GM12878 (cell line): ENCODE results near the gene COX15. TPM values are rescaled to one million over a fixed set of nuclear protein-coding genes. Genes with fewer than 3 reads are reported as not detected.

ENCODE experiments used
- ASH2L ChIP-seq: fragments of 300-600, 200-600 bp; sonication (generic); IDR thresholded peaks from 2 replicates; pipeline ENCODE4 v1.6.1; 2017; ENCODE audit warnings: low read depth, mild to moderate bottlenecking, borderline replicate concordance
- BACH1 ChIP-seq: fragments of 450-650 bp; IDR thresholded peaks from 2 replicates; pipeline ENCODE4 v1.6.1; 2017; ENCODE audit warnings: mild to moderate bottlenecking, borderline replicate concordance
- BMI1 ChIP-seq: fragments of 450-650 bp; IDR thresholded peaks from 2 replicates; pipeline ENCODE4 v1.6.1; 2016; ENCODE audit warnings: mild to moderate bottlenecking, moderate library complexity, borderline replicate concordance
- HDAC2 ChIP-seq: fragments of 200-600 bp; sonication (generic); IDR thresholded peaks from 2 replicates; pipeline ENCODE4 v1.6.1; 2017
- HSF1 ChIP-seq: fragments of 150-350 bp; IDR thresholded peaks from 2 replicates; pipeline ENCODE4 v1.6.1; 2014; ENCODE audit warnings: mild to moderate bottlenecking, low read depth, low read length
- IKZF2 ChIP-seq, 2 experiments: fragments of 450-650 bp; IDR thresholded peaks; 2 replicates each; pipeline ENCODE4 v1.6.1; 2017; ENCODE audit warnings: mild to moderate bottlenecking in 2 of 2, moderate library complexity in 2 of 2
- JUNB ChIP-seq: IDR thresholded peaks from 2 replicates; pipeline ENCODE4 v1.6.1; 2016; ENCODE audit warnings: antibody characterized with exemption, mild to moderate bottlenecking
- MEF2B ChIP-seq: fragments of 450-650 bp; IDR thresholded peaks from 2 replicates; pipeline ENCODE4 v1.6.1; 2018; ENCODE audit warnings: mild to moderate bottlenecking, moderate library complexity; ENCODE audit not compliant: partially characterized antibody, poor library complexity, severe bottlenecking
- MTA2 ChIP-seq: fragments of 450-650 bp; IDR thresholded peaks from 2 replicates; pipeline ENCODE4 v1.6.1; 2016; ENCODE audit warnings: low read depth, mild to moderate bottlenecking, moderate library complexity
- NBN ChIP-seq: fragments of 450-650 bp; IDR thresholded peaks from 2 replicates; pipeline ENCODE4 v1.6.1; 2016
- PAX8 ChIP-seq: fragments of 450-650 bp; IDR thresholded peaks from 2 replicates; pipeline ENCODE4 v1.6.1; 2017; ENCODE audit warnings: mild to moderate bottlenecking, moderate library complexity
- RELB ChIP-seq: fragments of 450-650 bp; IDR thresholded peaks from 2 replicates; pipeline ENCODE4 v1.6.1; 2017; ENCODE audit warnings: low read depth, mild to moderate bottlenecking, moderate library complexity
- RFX5 ChIP-seq: IDR thresholded peaks from 2 replicates; pipeline ENCODE4 v1.6.1; 2011; ENCODE audit warnings: low read depth, low read length, improper control_type of control experiment
- RUNX3 ChIP-seq: IDR thresholded peaks from 2 replicates; pipeline ENCODE4 v1.6.1; 2012; ENCODE audit warnings: low read length, inconsistent platforms
- SPI1 ChIP-seq: IDR thresholded peaks from 2 replicates; pipeline ENCODE4 v1.6.1; 2011; ENCODE audit warnings: low read depth, mild to moderate bottlenecking, low read length, moderate library complexity, borderline replicate concordance; ENCODE audit not compliant: insufficient read depth
- SUPT20H ChIP-seq: IDR thresholded peaks from 2 replicates; pipeline ENCODE4 v1.6.1; 2011; ENCODE audit warnings: low read depth, mild to moderate bottlenecking, low read length, moderate library complexity, borderline replicate concordance; ENCODE audit not compliant: control insufficient read depth
- TAF1 ChIP-seq: IDR thresholded peaks from 2 replicates; pipeline ENCODE4 v1.6.1; 2011; ENCODE audit warnings: mild to moderate bottlenecking, low read depth, low read length, borderline replicate concordance
- TARDBP ChIP-seq: IDR thresholded peaks from 2 replicates; pipeline ENCODE4 v1.6.1; 2016; ENCODE audit warnings: borderline replicate concordance
- ZBED1 ChIP-seq: IDR thresholded peaks from 2 replicates; pipeline ENCODE4 v1.6.1; 2016; ENCODE audit warnings: borderline replicate concordance
- ZNF24 ChIP-seq: fragments of 450-650 bp; IDR thresholded peaks from 2 replicates; pipeline ENCODE4 v1.6.1; 2017; ENCODE audit warnings: antibody characterized with exemption, mild to moderate bottlenecking
- ZNF622 ChIP-seq: fragments of 450-650 bp; IDR thresholded peaks from 2 replicates; pipeline ENCODE4 v1.6.1; 2017; ENCODE audit warnings: mild to moderate bottlenecking, inconsistent platforms
- polyA plus RNA-seq, 11 experiments: library from polyadenylated mRNA; depleted of rRNA in 4 of 11; unstranded in 6 of 11; stranded (reverse) in 5 of 11; fragments of >200 nt; fragmentation: Nextera tagmentation in 4 of 11; fragmentation: Illumina TruSeq in 1 of 11; extraction: Ambion mirVana in 4 of 11; extraction: Trizol in 1 of 11; gene quantifications; 1 replicate in 1 of 11; 2 replicates in 10 of 11; pipeline versions ENCODE4 v1.2.1 to v1.2.3, GENCODE V29; 2011 to 2016; ENCODE audit warnings: inconsistent platforms in 2 of 11, missing spikeins in 2 of 11, low read depth in 1 of 11
- total RNA-seq, 4 experiments: library from RNA; depleted of rRNA in 3 of 4; stranded (reverse); fragments of >200 nt in 3 of 4; fragmentation: Illumina TruSeq in 1 of 4; extraction: Trizol in 1 of 4; gene quantifications; 2 replicates each; pipeline versions ENCODE4 v1.2.1 to v1.2.3, GENCODE V29; 2013 to 2021
- TF ChIP-seq, protein P1 (sequence below): IDR thresholded peaks from 2 replicates; pipeline ENCODE4 v1.6.1; 2012; ENCODE audit warnings: improper control_type of control experiment, low read depth, low read length; ENCODE audit not compliant: insufficient replicate concordance

Gene COX15
- total and polyA plus RNA-seq, 10 of the 15 experiments (the other 5 are each of a cell fraction or from before 2014, with no cell fraction given): 30.2 to 50.7 (median 38.3) TPM

DNA sequence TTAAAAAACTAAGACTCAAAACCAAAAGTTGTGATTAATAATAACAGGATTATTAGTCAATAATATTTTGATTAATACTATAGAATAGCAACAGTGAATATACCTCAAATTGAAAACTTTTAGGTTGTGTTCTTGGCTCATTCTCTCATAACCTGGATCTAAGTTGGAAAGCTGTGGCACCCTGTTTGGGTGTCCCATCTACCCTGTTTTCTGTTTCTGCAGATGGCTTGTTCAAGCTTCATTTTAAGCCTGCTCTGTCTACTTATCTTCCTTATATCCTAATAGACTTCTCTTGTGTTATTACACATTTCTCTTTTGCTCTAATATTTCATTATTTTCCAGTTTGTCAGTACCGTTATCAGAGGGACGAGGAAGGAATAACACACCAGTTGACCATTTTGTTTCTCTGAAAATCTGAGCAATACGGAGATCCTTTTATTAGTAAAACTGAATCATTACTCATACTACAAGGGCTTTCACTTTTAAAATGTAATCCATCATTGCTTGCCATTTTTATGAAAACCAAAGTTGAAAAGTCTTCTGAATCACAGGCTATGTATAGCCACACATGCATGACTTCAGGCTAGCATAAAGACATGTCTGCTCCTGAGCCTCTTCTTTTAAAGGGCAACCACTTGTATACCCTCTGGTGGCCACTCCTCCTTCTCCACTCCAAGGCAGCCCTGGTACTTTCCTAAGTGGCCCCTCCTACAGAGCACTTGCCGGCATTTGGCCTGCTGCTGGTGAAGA lies 22.3 kb downstream of the COX15 start (continued):
- TF ChIP-seq, protein P1, sequence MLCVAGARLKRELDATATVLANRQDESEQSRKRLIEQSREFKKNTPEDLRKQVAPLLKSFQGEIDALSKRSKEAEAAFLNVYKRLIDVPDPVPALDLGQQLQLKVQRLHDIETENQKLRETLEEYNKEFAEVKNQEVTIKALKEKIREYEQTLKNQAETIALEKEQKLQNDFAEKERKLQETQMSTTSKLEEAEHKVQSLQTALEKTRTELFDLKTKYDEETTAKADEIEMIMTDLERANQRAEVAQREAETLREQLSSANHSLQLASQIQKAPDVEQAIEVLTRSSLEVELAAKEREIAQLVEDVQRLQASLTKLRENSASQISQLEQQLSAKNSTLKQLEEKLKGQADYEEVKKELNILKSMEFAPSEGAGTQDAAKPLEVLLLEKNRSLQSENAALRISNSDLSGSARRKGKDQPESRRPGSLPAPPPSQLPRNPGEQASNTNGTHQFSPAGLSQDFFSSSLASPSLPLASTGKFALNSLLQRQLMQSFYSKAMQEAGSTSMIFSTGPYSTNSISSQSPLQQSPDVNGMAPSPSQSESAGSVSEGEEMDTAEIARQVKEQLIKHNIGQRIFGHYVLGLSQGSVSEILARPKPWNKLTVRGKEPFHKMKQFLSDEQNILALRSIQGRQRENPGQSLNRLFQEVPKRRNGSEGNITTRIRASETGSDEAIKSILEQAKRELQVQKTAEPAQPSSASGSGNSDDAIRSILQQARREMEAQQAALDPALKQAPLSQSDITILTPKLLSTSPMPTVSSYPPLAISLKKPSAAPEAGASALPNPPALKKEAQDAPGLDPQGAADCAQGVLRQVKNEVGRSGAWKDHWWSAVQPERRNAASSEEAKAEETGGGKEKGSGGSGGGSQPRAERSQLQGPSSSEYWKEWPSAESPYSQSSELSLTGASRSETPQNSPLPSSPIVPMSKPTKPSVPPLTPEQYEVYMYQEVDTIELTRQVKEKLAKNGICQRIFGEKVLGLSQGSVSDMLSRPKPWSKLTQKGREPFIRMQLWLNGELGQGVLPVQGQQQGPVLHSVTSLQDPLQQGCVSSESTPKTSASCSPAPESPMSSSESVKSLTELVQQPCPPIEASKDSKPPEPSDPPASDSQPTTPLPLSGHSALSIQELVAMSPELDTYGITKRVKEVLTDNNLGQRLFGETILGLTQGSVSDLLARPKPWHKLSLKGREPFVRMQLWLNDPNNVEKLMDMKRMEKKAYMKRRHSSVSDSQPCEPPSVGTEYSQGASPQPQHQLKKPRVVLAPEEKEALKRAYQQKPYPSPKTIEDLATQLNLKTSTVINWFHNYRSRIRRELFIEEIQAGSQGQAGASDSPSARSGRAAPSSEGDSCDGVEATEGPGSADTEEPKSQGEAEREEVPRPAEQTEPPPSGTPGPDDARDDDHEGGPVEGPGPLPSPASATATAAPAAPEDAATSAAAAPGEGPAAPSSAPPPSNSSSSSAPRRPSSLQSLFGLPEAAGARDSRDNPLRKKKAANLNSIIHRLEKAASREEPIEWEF: no peak
- TF ChIP-seq ZBED1: no peak
- TF ChIP-seq TARDBP: no peak
- peak; percentile 46 to 66; a peak in 2 of 4 replicates for TF ChIP-seq IKZF2 (IDR thresholded peaks at IDR 0.05)
- TF ChIP-seq MTA2: peak; percentile 47; the same call in 1 of the 2 replicates
- 0 out of 2 replicates have a peak, but pooled peaks have one; percentile 45 for TF ChIP-seq PAX8
- no peak for TF ChIP-seq SPI1
- no peak for TF ChIP-seq ASH2L
- TF ChIP-seq ZNF24: peak; percentile 47; the same call in 1 of the 2 replicates
- no peak for TF ChIP-seq ZNF622
- TF ChIP-seq MEF2B: peak; percentile 11
- no peak for TF ChIP-seq TAF1
- TF ChIP-seq RFX5: no peak
- TF ChIP-seq RELB: no peak
- TF ChIP-seq HSF1: no peak
- TF ChIP-seq JUNB: peak; percentile 99
- no peak for TF ChIP-seq SUPT20H
- no peak for TF ChIP-seq NBN
- 0 out of 2 replicates have a peak, but pooled peaks have one; percentile 25 for TF ChIP-seq BMI1
- TF ChIP-seq HDAC2: no peak
- TF ChIP-seq RUNX3: peak; percentile 70
- peak; percentile 55; the same call in 1 of the 2 replicates for TF ChIP-seq BACH1
